K562 (cell line): Measurements from ENCODE around the gene DPP3. TPM values are rescaled to one million over a fixed set of nuclear protein-coding genes. Genes with fewer than 3 reads are reported as not detected.
A peak's percentile ranks its signal among the peaks of the same experiment; 100 is the strongest.

ENCODE experiments used
- CTBP1 ChIP-seq: fragments of 450-650 bp; IDR thresholded peaks from 2 replicates; pipeline ENCODE4 v1.6.1; 2016; ENCODE audit warnings: borderline replicate concordance
- ESRRA ChIP-seq: fragments of 450-650 bp; IDR thresholded peaks from 2 replicates; pipeline ENCODE4 v1.6.1; 2014; ENCODE audit warnings: low read depth, mild to moderate bottlenecking, moderate library complexity, borderline replicate concordance
- KLF1 ChIP-seq: fragments of 450-650 bp; IDR thresholded peaks from 2 replicates; pipeline ENCODE4 v1.6.1; 2016; ENCODE audit warnings: missing genetic modification characterization, missing compliant biosample characterization
- MIER1 ChIP-seq: fragments of 450-650 bp; IDR thresholded peaks from 2 replicates; pipeline ENCODE4 v1.6.1; 2016; ENCODE audit warnings: antibody characterized with exemption, mild to moderate bottlenecking, low read depth
- MTA3 ChIP-seq: fragments of 450-650 bp; formaldehyde crosslinking; IDR thresholded peaks from 2 replicates; pipeline ENCODE4 v1.6.1; 2017; ENCODE audit warnings: mild to moderate bottlenecking, borderline replicate concordance
- NFRKB ChIP-seq: fragments of 450-650 bp; IDR thresholded peaks from 2 replicates; pipeline ENCODE4 v1.6.1; 2016; ENCODE audit warnings: low read depth
- NRF1 ChIP-seq, 2 experiments: fragments of 450-650 bp; IDR thresholded peaks in 1 of 2; conservative IDR thresholded peaks in 1 of 2; 2 replicates each; pipeline ENCODE4 v1.6.1; 2014; ENCODE audit warnings: mild to moderate bottlenecking in 2 of 2
- TBP ChIP-seq: optimal IDR thresholded peaks from 2 replicates; pipeline ENCODE3; 2011; ENCODE audit warnings: low read depth, low read length, improper control_type of control experiment
- WHSC1 ChIP-seq: IDR thresholded peaks from one replicate; pipeline ENCODE4 v1.6.1; 2012; ENCODE audit warnings: low read length, control low read depth, inconsistent platforms
- ZZZ3 ChIP-seq: fragments of 450-650 bp; IDR thresholded peaks from 2 replicates; pipeline ENCODE4 v1.6.1; 2016; ENCODE audit warnings: antibody characterized with exemption, mild to moderate bottlenecking, moderate library complexity
- polyA plus RNA-seq, 8 experiments: library from polyadenylated mRNA; depleted of rRNA in 4 of 8; stranded (reverse) in 5 of 8; unstranded in 3 of 8; fragments of >200 nt; fragmentation: Nextera tagmentation in 2 of 8; fragmentation: Illumina TruSeq in 1 of 8; extraction: Ambion mirVana in 2 of 8; extraction: Trizol in 1 of 8; gene quantifications; 2 replicates each; pipeline versions ENCODE4 v1.2.1 to v1.2.3, GENCODE V29; 2011 to 2014; ENCODE audit warnings: inconsistent platforms in 1 of 8, missing spikeins in 1 of 8
- total RNA-seq, 7 experiments: library from RNA; depleted of rRNA in 6 of 7; stranded (reverse); fragments of >200 nt in 6 of 7; fragmentation: Illumina TruSeq in 2 of 7; extraction: Trizol in 2 of 7; gene quantifications; 2 replicates each; pipeline versions ENCODE4 v1.2.1 to v1.2.3, GENCODE V29; 2011 to 2021; ENCODE audit warnings: low replicate concordance in 1 of 7
- TF ChIP-seq, protein P1 (sequence below), 2 experiments: fragments of 450-650 bp in 1 of 2; IDR thresholded peaks; 2 replicates each; pipeline ENCODE4 v1.6.1; 2011 to 2017; ENCODE audit warnings: low read depth in 2 of 2, antibody characterized with exemption in 1 of 2, borderline replicate concordance in 1 of 2, low read length in 1 of 2, mild to moderate bottlenecking in 1 of 2, mixed read lengths in 1 of 2; ENCODE audit not compliant: control insufficient read depth in 1 of 2
- TF ChIP-seq, protein P2 (sequence below): sonication (generic); formaldehyde crosslinking; IDR thresholded peaks from 2 replicates; pipeline ENCODE4 v1.8.1; 2023; ENCODE audit warnings: mild to moderate bottlenecking, missing genetic modification reagents
- TF ChIP-seq, protein P3 (sequence below): fragments of 250-450 bp; sonication (Bioruptor Pico); IDR thresholded peaks from 2 replicates; pipeline ENCODE4 v1.5.0; 2021
- TF ChIP-seq, protein P4 (sequence below): fragments of 250-450 bp; sonication (Bioruptor Pico); IDR thresholded peaks from 2 replicates; pipeline ENCODE4 v1.4.0; 2020; ENCODE audit warnings: borderline replicate concordance
- TF ChIP-seq, protein P5 (sequence below): fragments of 250-450 bp; sonication (Bioruptor Pico); IDR thresholded peaks from 2 replicates; pipeline ENCODE4 v1.9.0; 2021; ENCODE audit warnings: mild to moderate bottlenecking, inconsistent platforms

DPP3 gene
- total and polyA plus RNA-seq, 9 of the 15 experiments (the other 6 are each of a cell fraction or from before 2014, with no cell fraction given) = 3.7 to 69.2 (median 43.3) TPM

DNA sequence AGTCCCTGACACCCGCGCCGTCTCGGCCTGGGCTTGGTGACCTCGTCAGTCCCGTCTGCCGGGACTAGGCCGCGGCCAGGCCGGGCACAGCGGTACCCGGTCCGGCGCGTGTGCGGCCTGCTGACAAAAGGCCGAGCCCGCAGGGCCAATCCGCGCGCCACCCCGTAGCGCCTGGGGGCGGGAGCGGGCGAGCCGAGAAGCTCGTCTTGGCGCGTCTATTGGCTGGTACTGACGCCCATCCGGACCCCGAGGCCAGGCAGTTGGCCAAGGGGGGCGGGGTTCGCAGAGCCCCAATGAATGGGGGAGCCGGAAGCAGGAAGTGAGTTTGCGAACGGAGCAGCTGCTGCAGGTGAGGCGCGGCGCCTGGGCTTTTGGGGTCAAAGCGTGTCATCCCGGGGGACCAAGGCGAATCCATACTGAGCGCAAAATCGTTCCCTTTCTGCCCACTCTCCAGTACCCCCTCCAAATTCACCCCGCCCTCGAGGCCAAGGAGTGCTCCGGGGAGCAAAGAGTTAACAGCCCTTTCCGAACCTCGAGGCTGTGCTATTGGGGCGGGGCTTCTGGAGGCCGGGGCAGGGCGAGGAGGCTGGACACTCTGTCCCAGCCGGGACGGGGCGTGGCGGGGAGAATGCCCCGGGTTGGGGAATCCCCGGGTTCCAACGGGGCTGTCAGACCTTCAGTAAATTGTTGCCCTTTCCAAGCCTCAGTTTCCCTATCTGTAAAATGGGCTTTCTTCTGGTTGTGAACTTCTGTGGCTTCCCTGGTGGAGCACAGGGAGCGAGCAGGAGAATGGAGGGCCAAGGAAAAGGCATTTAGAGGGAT lies at the start of gene DPP3 (continued):
- TF ChIP-seq CTBP1 (peak; percentile 56; the same call in 1 of the 2 replicates), NFRKB (peak; percentile 83; the same call in 1 of the 2 replicates), MIER1 (0 out of 2 replicates have a peak, but pooled peaks have one; percentile 15), WHSC1 (no peak), KLF1 (tag) (peak; percentile 74; the same call in 1 of the 2 replicates), NRF1 (conservative IDR thresholded peaks at IDR 0.05 in 1 of 2, IDR thresholded peaks at IDR 0.05 in 1 of 2) (peak; percentile 73 to 77), MTA3 (peak; percentile 89), ESRRA (peak; percentile 94), TBP (peak; percentile 76), ZZZ3 (peak; percentile 78)
- TF ChIP-seq, protein P1, sequence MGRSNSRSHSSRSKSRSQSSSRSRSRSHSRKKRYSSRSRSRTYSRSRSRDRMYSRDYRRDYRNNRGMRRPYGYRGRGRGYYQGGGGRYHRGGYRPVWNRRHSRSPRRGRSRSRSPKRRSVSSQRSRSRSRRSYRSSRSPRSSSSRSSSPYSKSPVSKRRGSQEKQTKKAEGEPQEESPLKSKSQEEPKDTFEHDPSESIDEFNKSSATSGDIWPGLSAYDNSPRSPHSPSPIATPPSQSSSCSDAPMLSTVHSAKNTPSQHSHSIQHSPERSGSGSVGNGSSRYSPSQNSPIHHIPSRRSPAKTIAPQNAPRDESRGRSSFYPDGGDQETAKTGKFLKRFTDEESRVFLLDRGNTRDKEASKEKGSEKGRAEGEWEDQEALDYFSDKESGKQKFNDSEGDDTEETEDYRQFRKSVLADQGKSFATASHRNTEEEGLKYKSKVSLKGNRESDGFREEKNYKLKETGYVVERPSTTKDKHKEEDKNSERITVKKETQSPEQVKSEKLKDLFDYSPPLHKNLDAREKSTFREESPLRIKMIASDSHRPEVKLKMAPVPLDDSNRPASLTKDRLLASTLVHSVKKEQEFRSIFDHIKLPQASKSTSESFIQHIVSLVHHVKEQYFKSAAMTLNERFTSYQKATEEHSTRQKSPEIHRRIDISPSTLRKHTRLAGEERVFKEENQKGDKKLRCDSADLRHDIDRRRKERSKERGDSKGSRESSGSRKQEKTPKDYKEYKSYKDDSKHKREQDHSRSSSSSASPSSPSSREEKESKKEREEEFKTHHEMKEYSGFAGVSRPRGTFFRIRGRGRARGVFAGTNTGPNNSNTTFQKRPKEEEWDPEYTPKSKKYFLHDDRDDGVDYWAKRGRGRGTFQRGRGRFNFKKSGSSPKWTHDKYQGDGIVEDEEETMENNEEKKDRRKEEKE (IDR thresholded peaks at IDR 0.05; ENCODE audit: borderline replicate concordance in 1 of 2, control insufficient read depth in 1 of 2, low read depth in 2 of 2, low read length in 1 of 2) = 0 out of 4 replicates have a peak, but pooled peaks of 1 of the 2 experiments have one; percentile 31
- TF ChIP-seq, protein P2, sequence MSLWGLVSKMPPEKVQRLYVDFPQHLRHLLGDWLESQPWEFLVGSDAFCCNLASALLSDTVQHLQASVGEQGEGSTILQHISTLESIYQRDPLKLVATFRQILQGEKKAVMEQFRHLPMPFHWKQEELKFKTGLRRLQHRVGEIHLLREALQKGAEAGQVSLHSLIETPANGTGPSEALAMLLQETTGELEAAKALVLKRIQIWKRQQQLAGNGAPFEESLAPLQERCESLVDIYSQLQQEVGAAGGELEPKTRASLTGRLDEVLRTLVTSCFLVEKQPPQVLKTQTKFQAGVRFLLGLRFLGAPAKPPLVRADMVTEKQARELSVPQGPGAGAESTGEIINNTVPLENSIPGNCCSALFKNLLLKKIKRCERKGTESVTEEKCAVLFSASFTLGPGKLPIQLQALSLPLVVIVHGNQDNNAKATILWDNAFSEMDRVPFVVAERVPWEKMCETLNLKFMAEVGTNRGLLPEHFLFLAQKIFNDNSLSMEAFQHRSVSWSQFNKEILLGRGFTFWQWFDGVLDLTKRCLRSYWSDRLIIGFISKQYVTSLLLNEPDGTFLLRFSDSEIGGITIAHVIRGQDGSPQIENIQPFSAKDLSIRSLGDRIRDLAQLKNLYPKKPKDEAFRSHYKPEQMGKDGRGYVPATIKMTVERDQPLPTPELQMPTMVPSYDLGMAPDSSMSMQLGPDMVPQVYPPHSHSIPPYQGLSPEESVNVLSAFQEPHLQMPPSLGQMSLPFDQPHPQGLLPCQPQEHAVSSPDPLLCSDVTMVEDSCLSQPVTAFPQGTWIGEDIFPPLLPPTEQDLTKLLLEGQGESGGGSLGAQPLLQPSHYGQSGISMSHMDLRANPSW (CRISPR knock-in tag) = 0 out of 2 replicates have a peak, but pooled peaks have one; percentile 75
- TF ChIP-seq, protein P3, sequence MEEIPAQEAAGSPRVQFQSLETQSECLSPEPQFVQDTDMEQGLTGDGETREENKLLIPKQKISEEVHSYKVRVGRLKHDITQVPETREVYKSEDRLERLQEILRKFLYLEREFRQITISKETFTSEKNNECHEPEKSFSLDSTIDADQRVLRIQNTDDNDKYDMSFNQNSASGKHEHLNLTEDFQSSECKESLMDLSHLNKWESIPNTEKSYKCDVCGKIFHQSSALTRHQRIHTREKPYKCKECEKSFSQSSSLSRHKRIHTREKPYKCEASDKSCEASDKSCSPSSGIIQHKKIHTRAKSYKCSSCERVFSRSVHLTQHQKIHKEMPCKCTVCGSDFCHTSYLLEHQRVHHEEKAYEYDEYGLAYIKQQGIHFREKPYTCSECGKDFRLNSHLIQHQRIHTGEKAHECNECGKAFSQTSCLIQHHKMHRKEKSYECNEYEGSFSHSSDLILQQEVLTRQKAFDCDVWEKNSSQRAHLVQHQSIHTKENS (CRISPR knock-in tag) = 0 out of 2 replicates have a peak, but pooled peaks have one; percentile 31
- TF ChIP-seq, protein P4, sequence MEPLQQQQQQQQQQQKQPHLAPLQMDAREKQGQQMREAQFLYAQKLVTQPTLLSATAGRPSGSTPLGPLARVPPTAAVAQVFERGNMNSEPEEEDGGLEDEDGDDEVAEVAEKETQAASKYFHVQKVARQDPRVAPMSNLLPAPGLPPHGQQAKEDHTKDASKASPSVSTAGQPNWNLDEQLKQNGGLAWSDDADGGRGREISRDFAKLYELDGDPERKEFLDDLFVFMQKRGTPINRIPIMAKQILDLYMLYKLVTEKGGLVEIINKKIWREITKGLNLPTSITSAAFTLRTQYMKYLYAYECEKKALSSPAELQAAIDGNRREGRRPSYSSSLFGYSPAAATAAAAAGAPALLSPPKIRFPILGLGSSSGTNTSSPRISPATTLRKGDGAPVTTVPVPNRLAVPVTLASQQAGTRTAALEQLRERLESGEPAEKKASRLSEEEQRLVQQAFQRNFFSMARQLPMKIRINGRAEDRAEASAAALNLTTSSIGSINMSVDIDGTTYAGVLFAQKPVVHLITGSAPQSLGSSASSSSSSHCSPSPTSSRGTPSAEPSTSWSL (CRISPR knock-in tag) = no peak
- TF ChIP-seq, protein P5, sequence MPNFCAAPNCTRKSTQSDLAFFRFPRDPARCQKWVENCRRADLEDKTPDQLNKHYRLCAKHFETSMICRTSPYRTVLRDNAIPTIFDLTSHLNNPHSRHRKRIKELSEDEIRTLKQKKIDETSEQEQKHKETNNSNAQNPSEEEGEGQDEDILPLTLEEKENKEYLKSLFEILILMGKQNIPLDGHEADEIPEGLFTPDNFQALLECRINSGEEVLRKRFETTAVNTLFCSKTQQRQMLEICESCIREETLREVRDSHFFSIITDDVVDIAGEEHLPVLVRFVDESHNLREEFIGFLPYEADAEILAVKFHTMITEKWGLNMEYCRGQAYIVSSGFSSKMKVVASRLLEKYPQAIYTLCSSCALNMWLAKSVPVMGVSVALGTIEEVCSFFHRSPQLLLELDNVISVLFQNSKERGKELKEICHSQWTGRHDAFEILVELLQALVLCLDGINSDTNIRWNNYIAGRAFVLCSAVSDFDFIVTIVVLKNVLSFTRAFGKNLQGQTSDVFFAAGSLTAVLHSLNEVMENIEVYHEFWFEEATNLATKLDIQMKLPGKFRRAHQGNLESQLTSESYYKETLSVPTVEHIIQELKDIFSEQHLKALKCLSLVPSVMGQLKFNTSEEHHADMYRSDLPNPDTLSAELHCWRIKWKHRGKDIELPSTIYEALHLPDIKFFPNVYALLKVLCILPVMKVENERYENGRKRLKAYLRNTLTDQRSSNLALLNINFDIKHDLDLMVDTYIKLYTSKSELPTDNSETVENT = peak; percentile 85; the same call in 1 of the 2 replicates
